Measurements from ENCODE around the gene ACBD6. TPM values are rescaled to one million over a fixed set of nuclear protein-coding genes. Genes with fewer than 3 reads are reported as not detected.
A peak's percentile ranks its signal among the peaks of the same experiment; 100 is the strongest.

The ACBD6 gene
- total and polyA plus RNA-seq, 5 donors from 2014 or later = 23.4 to 34.9 (median 25.5) TPM

GRCh38 chr1:180299479-180300221 is 202.7 kb downstream of the ACBD6 start:
- DNase-seq = no peak
- Histone ChIP-seq H3K4me3 (ENCODE audit: low read depth, low read length) (no peak overlapping the region), H3K4me1 (ENCODE audit: control insufficient read depth, insufficient read depth, low read length, poor library complexity, severe bottlenecking) (no peaks in the 10 kb centered on the region), H3K27ac (ENCODE audit: insufficient read depth, low read length, poor library complexity, severe bottlenecking) (no peak overlapping the region), H3K36me3 (ENCODE audit: control insufficient read depth, insufficient read depth, low read length) (no peaks in the 10 kb centered on the region), H3K27me3 (ENCODE audit: control insufficient read depth, insufficient read depth, low read length) (no peaks in the 10 kb centered on the region), H3K9me3 (ENCODE audit: control insufficient read depth in 2 of 2, low read length in 2 of 2) (no peaks in the 10 kb centered on the region)
- no peak for ATAC-seq (ENCODE audit: low read depth in 2 of 2)
- no peaks in the 10 kb centered on the region for H3K27me3 Mint-ChIP-seq
- peaks cover 0 to 28% (median 11%) of the 10 kb centered on the region in 4 donors for H3K4me1 Mint-ChIP-seq
- no peak overlapping the region for H3K4me3 Mint-ChIP-seq
- peaks cover 0 to 3% (median 0%) of the 10 kb centered on the region in 7 donors for H3K9me3 Mint-ChIP-seq
- H3K36me3 Mint-ChIP-seq = peaks cover 6% of the 10 kb centered on the region
- no peak overlapping the region for H3K27ac Mint-ChIP-seq

DNA sequence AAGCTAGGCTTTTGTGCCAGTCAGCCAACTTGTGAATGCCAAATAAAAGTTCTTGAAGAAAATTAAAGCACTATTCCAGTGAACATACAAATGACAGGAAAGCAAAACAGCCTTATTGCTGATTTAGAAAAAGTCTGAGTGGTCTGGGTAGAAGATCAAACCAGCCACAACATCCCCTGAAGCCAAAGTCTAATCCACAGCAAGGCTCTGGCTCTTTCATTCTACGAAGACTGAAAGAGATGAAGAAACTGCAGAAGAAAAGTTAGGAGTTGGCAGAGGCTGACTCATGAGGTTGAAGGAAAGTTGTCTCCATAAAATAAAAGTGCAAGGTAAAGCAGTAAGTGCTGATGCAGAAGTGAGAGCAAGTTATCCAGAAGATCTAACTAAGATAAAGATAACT is 206.4 kb downstream of the ACBD6 start:
- Mint-ChIP-seq H3K36me3 (peaks cover 15% of the 10 kb centered on the region), H3K27ac (no peak overlapping the region), H3K4me1 (peaks cover 10 to 24% (median 12%) of the 10 kb centered on the region in 4 donors), H3K27me3 (no peaks in the 10 kb centered on the region), H3K9me3 (peaks cover 0 to 7% (median 0%) of the 10 kb centered on the region in 7 donors), H3K4me3 (no peak overlapping the region)
- H3K4me1 ChIP-seq (ENCODE audit: control insufficient read depth, insufficient read depth, low read length, poor library complexity, severe bottlenecking) = no peaks in the 10 kb centered on the region
- no peaks in the 10 kb centered on the region for H3K9me3 ChIP-seq (ENCODE audit: control insufficient read depth in 2 of 2, low read length in 2 of 2)
- no peak overlapping the region for H3K4me3 ChIP-seq (ENCODE audit: low read depth, low read length)
- DNase-seq (peak in 1 of 3 donors; percentile 22), ATAC-seq (ENCODE audit: low read depth in 2 of 2) (no peak)
- no peaks in the 10 kb centered on the region for H3K27me3 ChIP-seq (ENCODE audit: control insufficient read depth, insufficient read depth, low read length)
- no peaks in the 10 kb centered on the region for H3K36me3 ChIP-seq (ENCODE audit: control insufficient read depth, insufficient read depth, low read length)
- no peak overlapping the region for H3K27ac ChIP-seq (ENCODE audit: insufficient read depth, low read length, poor library complexity, severe bottlenecking)

DNA sequence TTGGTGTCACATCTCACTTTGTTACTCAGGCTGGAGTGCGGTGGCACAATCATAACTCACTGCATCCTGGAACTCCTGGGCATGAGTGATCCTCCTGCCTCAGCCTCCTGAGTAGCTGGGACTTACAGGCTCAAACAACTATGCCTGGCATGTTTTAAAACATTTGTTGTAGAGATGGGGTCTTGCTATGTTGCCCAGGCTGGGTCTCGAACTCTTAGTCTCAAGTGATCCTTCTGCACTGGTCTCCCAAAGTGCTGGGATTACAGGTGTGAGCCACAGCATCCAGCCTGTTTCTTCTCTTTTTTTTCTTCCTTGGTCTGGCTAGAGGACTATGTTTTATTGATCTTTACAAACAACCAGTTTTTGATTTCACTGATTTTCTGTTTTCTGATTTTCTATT is 207.7 kb downstream of the ACBD6 start:
- H3K36me3 Mint-ChIP-seq = peaks cover 20% of the 10 kb centered on the region
- H3K27me3 ChIP-seq (ENCODE audit: control insufficient read depth, insufficient read depth, low read length) = no peaks in the 10 kb centered on the region
- no peak overlapping the region for H3K27ac ChIP-seq (ENCODE audit: insufficient read depth, low read length, poor library complexity, severe bottlenecking)
- H3K4me1 ChIP-seq (ENCODE audit: control insufficient read depth, insufficient read depth, low read length, poor library complexity, severe bottlenecking) = peaks cover under 1% of the 10 kb centered on the region
- no peaks in the 10 kb centered on the region for H3K36me3 ChIP-seq (ENCODE audit: control insufficient read depth, insufficient read depth, low read length)
- no peaks in the 10 kb centered on the region for H3K27me3 Mint-ChIP-seq
- H3K4me3 Mint-ChIP-seq = no peak overlapping the region
- H3K4me3 ChIP-seq (ENCODE audit: low read depth, low read length) = no peak overlapping the region
- DNase-seq (no peak), ATAC-seq (ENCODE audit: low read depth in 2 of 2) (no peak)
- H3K4me1 Mint-ChIP-seq = peaks cover 13 to 37% (median 23%) of the 10 kb centered on the region in 4 donors
- no peaks in the 10 kb centered on the region for H3K9me3 ChIP-seq (ENCODE audit: control insufficient read depth in 2 of 2, low read length in 2 of 2)
- H3K27ac Mint-ChIP-seq = peak overlapping the region in 1 of 3 donors; percentile 41
- H3K9me3 Mint-ChIP-seq = peaks cover 0 to 7% (median 3%) of the 10 kb centered on the region in 7 donors

DNA sequence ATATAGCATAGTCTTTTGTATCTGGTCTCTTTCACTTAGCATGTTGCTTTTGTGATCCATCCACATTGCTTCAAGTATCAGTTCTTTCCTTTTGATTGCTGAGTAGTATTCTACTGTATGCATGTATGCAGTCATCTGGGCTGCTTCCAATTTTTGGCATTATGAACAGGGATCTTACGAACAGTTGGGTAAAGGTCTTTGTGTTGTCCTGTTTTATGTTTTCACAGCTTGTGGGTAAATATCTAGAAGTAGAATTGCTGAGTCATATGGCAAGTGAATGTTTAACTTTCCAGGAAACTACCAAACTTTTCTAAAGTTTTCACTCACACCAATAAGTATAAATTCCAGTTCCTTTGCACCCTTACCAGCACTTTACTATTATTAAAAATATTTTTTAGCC is 211.4 kb downstream of the ACBD6 start:
- peaks cover 5% of the 10 kb centered on the region for H3K36me3 ChIP-seq (ENCODE audit: control insufficient read depth, insufficient read depth, low read length)
- no peak overlapping the region for H3K27ac ChIP-seq (ENCODE audit: insufficient read depth, low read length, poor library complexity, severe bottlenecking)
- DNase-seq (peak in 1 of 3 donors; percentile 54), ATAC-seq (ENCODE audit: low read depth in 2 of 2) (no peak)
- no peaks in the 10 kb centered on the region for H3K9me3 ChIP-seq (ENCODE audit: control insufficient read depth in 2 of 2, low read length in 2 of 2)
- no peak overlapping the region for H3K4me3 ChIP-seq (ENCODE audit: low read depth, low read length)
- peaks cover 16% of the 10 kb centered on the region for H3K4me1 ChIP-seq (ENCODE audit: control insufficient read depth, insufficient read depth, low read length, poor library complexity, severe bottlenecking)
- H3K36me3 Mint-ChIP-seq = peaks cover 30% of the 10 kb centered on the region
- no peak overlapping the region for H3K4me3 Mint-ChIP-seq
- H3K4me1 Mint-ChIP-seq = peaks cover 16 to 43% (median 33%) of the 10 kb centered on the region in 4 donors
- no peaks in the 10 kb centered on the region for H3K27me3 Mint-ChIP-seq
- H3K9me3 Mint-ChIP-seq = peaks cover 0 to 7% (median 3%) of the 10 kb centered on the region in 7 donors
- H3K27me3 ChIP-seq (ENCODE audit: control insufficient read depth, insufficient read depth, low read length) = no peaks in the 10 kb centered on the region
- H3K27ac Mint-ChIP-seq = peak overlapping the region in 1 of 3 donors; percentile 67

GRCh38 chr1:180290265-180291001 is 211.9 kb downstream of the ACBD6 start:
- Histone ChIP-seq H3K9me3 (ENCODE audit: control insufficient read depth in 2 of 2, low read length in 2 of 2) (no peaks in the 10 kb centered on the region), H3K36me3 (ENCODE audit: control insufficient read depth, insufficient read depth, low read length) (peaks cover 5% of the 10 kb centered on the region), H3K27ac (ENCODE audit: insufficient read depth, low read length, poor library complexity, severe bottlenecking) (no peak overlapping the region), H3K27me3 (ENCODE audit: control insufficient read depth, insufficient read depth, low read length) (no peaks in the 10 kb centered on the region), H3K4me3 (ENCODE audit: low read depth, low read length) (no peak overlapping the region), H3K4me1 (ENCODE audit: control insufficient read depth, insufficient read depth, low read length, poor library complexity, severe bottlenecking) (peaks cover 16% of the 10 kb centered on the region)
- H3K4me1 Mint-ChIP-seq = peaks cover 11 to 43% (median 31%) of the 10 kb centered on the region in 4 donors
- DNase-seq = no peak
- no peak overlapping the region for H3K4me3 Mint-ChIP-seq
- no peaks in the 10 kb centered on the region for H3K27me3 Mint-ChIP-seq
- peak overlapping the region in 2 of 3 donors; percentile 18 to 67 for H3K27ac Mint-ChIP-seq
- no peak for ATAC-seq (ENCODE audit: low read depth in 2 of 2)
- peaks cover 0 to 7% (median 0%) of the 10 kb centered on the region in 7 donors for H3K9me3 Mint-ChIP-seq
- H3K36me3 Mint-ChIP-seq = peaks cover 29% of the 10 kb centered on the region

DNA sequence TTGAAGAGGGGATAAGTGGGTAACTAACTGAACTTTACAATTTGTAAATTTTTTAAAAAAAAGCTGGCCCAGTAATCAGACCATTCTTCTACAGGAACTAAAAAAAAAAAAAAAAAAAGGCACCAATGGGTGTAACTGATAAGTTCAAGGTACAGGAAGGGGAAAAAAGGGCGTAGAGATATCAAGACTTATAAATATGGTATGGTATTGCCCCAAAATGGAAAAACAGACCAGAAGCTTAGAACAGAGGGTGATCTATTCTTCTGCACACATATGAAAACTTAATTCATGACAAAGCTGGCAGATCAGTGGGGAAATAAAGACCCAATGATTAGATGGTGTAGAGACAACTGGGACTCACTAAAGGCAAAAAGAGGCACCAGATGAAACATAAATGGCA is 213.4 kb downstream of the ACBD6 start:
- peak overlapping the region in 1 of 3 donors; percentile 1 for H3K27ac Mint-ChIP-seq

DNA sequence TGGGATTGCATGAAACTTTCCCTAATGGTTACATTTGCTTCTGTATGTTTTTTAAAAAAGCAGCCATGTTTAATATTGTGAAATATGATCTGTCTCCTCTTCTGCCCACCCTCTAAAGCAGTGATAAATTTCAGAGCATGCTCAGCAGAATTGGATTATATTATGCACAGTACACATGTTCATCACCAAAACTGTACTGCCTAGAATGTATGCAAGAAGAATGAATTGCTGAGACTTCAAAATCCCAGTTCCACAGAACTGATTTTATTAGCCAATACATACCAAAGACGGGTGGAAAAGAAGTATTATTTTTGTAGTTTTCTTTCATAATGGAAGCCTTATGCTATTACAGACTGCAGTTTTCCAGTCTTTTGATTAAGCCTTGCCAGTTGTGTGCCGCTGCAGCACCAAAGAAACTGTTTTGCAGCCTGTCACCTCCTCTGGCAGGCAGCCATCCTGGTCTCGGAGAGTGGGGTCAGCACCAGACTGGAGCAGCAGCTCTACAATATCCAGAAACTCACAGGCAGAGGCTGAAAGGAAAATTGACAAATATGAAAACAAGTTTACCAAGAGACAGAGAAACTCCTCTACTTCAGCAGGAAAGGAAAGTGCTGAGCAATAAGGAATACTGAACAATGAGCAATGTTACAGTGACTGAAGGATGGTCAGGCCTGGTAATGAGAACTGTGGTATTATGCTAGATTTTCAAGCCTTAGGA is 214.2 kb downstream of the ACBD6 start:
- Mint-ChIP-seq H3K36me3 (peaks cover 33% of the 10 kb centered on the region), H3K4me3 (peak overlapping the region in 1 of 4 donors; percentile 6), H3K27me3 (no peaks in the 10 kb centered on the region), H3K9me3 (peaks cover 0 to 7% (median 0%) of the 10 kb centered on the region in 7 donors), H3K27ac (peak overlapping the region in 1 of 3 donors; percentile 72), H3K4me1 (peaks cover 15 to 43% (median 31%) of the 10 kb centered on the region in 4 donors)
- Histone ChIP-seq H3K27ac (ENCODE audit: insufficient read depth, low read length, poor library complexity, severe bottlenecking) (peak overlapping the region; percentile 17), H3K4me1 (ENCODE audit: control insufficient read depth, insufficient read depth, low read length, poor library complexity, severe bottlenecking) (peaks cover 16% of the 10 kb centered on the region), H3K9me3 (ENCODE audit: control insufficient read depth in 2 of 2, low read length in 2 of 2) (no peaks in the 10 kb centered on the region), H3K36me3 (ENCODE audit: control insufficient read depth, insufficient read depth, low read length) (peaks cover 5% of the 10 kb centered on the region), H3K27me3 (ENCODE audit: control insufficient read depth, insufficient read depth, low read length) (no peaks in the 10 kb centered on the region), H3K4me3 (ENCODE audit: low read depth, low read length) (no peak overlapping the region)
- ATAC-seq (ENCODE audit: low read depth in 2 of 2) (no peak), DNase-seq (no peak)

More for the DNA sequence above, 213.4 kb downstream of the ACBD6 start:
- H3K27me3 Mint-ChIP-seq = no peaks in the 10 kb centered on the region
- Histone ChIP-seq H3K27ac (ENCODE audit: insufficient read depth, low read length, poor library complexity, severe bottlenecking) (peak overlapping the region; percentile 17), H3K4me1 (ENCODE audit: control insufficient read depth, insufficient read depth, low read length, poor library complexity, severe bottlenecking) (peaks cover 16% of the 10 kb centered on the region), H3K36me3 (ENCODE audit: control insufficient read depth, insufficient read depth, low read length) (peaks cover 5% of the 10 kb centered on the region), H3K4me3 (ENCODE audit: low read depth, low read length) (peak overlapping the region; percentile 39), H3K9me3 (ENCODE audit: control insufficient read depth in 2 of 2, low read length in 2 of 2) (no peaks in the 10 kb centered on the region), H3K27me3 (ENCODE audit: control insufficient read depth, insufficient read depth, low read length) (no peaks in the 10 kb centered on the region)
- peaks cover 28% of the 10 kb centered on the region for H3K36me3 Mint-ChIP-seq
- peaks cover 0 to 7% (median 0%) of the 10 kb centered on the region in 7 donors for H3K9me3 Mint-ChIP-seq
- peak in 1 of 2 donors; percentile 52 for ATAC-seq (ENCODE audit: low read depth in 2 of 2)
- H3K4me1 Mint-ChIP-seq = peaks cover 12 to 43% (median 31%) of the 10 kb centered on the region in 4 donors
- H3K4me3 Mint-ChIP-seq = peak overlapping the region in 1 of 4 donors; percentile 18
- peak in 1 of 3 donors; percentile 70 for DNase-seq
